A549 (cell line): Measurements from ENCODE around the gene DCAF7.

Experiments
- BHLHE40 ChIP-seq: IDR thresholded peaks from 2 replicates; pipeline ENCODE4 v1.6.1; 2012; ENCODE audit warnings: low read depth, low read length, inconsistent platforms
- HDAC2 ChIP-seq: fragments of 200-600 bp; sonication (generic); IDR thresholded peaks from 2 replicates; pipeline ENCODE4 v1.6.1; 2016
- KDM5A ChIP-seq: fragments of 200-600 bp; sonication (generic); IDR thresholded peaks from 2 replicates; pipeline ENCODE4 v1.6.1; 2016; ENCODE audit warnings: antibody characterized with exemption, mild to moderate bottlenecking
- MAFK ChIP-seq: fragments of 450-650 bp; IDR thresholded peaks from 2 replicates; pipeline ENCODE4 v1.6.1; 2014; ENCODE audit not compliant: partially characterized antibody
- POLR2A ChIP-seq: IDR thresholded peaks from 2 replicates; pipeline ENCODE4 v1.6.1; 2012; ENCODE audit warnings: mild to moderate bottlenecking, low read length
- RAD21 ChIP-seq, 2 experiments: fragments of >200 bp in 1 of 2; sonication (Bioruptor Twin) in 1 of 2; formaldehyde crosslinking in 1 of 2; IDR thresholded peaks in 1 of 2; conservative IDR thresholded peaks in 1 of 2; 2 replicates in 1 of 2; 3 replicates in 1 of 2; pipeline ENCODE4 v1.6.1; 2012 to 2018; ENCODE audit warnings: inconsistent platforms in 1 of 2
- ZFP36 ChIP-seq: fragments of 450-650 bp; IDR thresholded peaks from 2 replicates; pipeline ENCODE4 v1.6.1; 2014; ENCODE audit warnings: borderline replicate concordance; ENCODE audit not compliant: partially characterized antibody
- ZNF302 ChIP-seq: fragments of 250-450 bp; sonication (Bioruptor Pico); IDR thresholded peaks from 2 replicates; pipeline ENCODE4 v1.9.0; 2021; ENCODE audit warnings: inconsistent platforms, mild to moderate bottlenecking, moderate library complexity
- TF ChIP-seq, protein P1 (sequence below): IDR thresholded peaks from 2 replicates; pipeline ENCODE4 v1.6.1; 2012; ENCODE audit warnings: low read depth, borderline replicate concordance
- TF ChIP-seq, protein P2 (sequence below): fragments of >200 bp; sonication (Bioruptor Twin); formaldehyde crosslinking; IDR thresholded peaks from 3 replicates; pipeline ENCODE4 v1.5.1; 2016

DNA sequence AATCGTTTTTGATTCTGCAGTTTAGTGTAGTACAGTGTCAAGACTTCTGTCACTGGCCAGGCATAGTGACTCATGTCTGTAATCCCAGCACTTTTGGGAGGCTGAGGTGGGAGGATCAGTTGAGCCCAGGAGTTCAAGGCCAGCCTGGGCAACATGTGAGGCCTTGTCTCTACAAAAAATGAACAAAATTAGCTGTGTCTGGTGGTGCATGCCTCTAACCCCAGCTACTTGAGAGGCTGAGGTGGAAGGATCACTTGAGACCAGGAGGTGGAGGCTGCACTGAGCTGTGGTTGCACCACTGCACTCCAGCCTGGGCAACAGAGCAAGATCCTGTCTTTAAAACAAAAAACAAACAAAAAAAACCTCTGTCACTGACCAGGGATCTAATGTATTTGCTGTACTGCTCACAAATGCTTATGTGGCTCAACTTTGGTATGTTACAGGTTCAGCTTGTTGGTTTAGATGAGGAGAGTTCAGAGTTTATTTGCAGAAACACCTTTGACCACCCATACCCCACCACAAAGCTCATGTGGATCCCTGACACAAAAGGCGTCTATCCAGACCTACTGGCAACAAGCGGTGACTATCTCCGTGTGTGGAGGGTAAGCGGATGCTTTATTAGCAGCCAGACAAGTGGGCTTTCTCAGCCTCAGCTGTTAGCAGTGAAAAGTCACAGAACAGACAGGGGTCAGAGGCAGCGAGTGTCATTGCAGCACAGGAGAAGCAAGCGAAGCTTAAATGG, 27.9 kb downstream of the DCAF7 start:
- TF ChIP-seq, protein P1, sequence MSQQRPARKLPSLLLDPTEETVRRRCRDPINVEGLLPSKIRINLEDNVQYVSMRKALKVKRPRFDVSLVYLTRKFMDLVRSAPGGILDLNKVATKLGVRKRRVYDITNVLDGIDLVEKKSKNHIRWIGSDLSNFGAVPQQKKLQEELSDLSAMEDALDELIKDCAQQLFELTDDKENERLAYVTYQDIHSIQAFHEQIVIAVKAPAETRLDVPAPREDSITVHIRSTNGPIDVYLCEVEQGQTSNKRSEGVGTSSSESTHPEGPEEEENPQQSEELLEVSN = no peak
- TF ChIP-seq, protein P2, sequence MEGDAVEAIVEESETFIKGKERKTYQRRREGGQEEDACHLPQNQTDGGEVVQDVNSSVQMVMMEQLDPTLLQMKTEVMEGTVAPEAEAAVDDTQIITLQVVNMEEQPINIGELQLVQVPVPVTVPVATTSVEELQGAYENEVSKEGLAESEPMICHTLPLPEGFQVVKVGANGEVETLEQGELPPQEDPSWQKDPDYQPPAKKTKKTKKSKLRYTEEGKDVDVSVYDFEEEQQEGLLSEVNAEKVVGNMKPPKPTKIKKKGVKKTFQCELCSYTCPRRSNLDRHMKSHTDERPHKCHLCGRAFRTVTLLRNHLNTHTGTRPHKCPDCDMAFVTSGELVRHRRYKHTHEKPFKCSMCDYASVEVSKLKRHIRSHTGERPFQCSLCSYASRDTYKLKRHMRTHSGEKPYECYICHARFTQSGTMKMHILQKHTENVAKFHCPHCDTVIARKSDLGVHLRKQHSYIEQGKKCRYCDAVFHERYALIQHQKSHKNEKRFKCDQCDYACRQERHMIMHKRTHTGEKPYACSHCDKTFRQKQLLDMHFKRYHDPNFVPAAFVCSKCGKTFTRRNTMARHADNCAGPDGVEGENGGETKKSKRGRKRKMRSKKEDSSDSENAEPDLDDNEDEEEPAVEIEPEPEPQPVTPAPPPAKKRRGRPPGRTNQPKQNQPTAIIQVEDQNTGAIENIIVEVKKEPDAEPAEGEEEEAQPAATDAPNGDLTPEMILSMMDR = no peak
- TF ChIP-seq RAD21 (conservative IDR thresholded peaks at IDR 0.05 in 1 of 2, IDR thresholded peaks at IDR 0.05 in 1 of 2) (no peak), MAFK (no peak), HDAC2 (no peak), POLR2A (no peak), BHLHE40 (no peak), KDM5A (no peak), ZFP36 (no peak), ZNF302 (CRISPR knock-in tag) (no peak)
